Hepatocyte (in vitro differentiated cells): ENCODE results near the gene PGA3. TPM values are rescaled to one million over a fixed set of nuclear protein-coding genes. Genes with fewer than 3 reads are reported as not detected.

ENCODE experiments used
- DNase-seq: peaks from one replicate; pipeline ENCODE4 v3.0.0-alpha.2; 2016; ENCODE audit warnings: low spot score
- H2AFZ ChIP-seq: fragments of 200-600 bp; sonication (generic); 2 replicates; pipeline ENCODE4 v1.6.0; 2016; ENCODE audit warnings: antibody characterized with exemption, mild to moderate bottlenecking
- H3K27ac ChIP-seq: fragments of 200-600 bp; sonication (generic); 2 replicates; pipeline ENCODE4 v1.5.1; 2016; ENCODE audit warnings: mild to moderate bottlenecking
- H3K27me3 ChIP-seq: fragments of 200-600 bp; sonication (generic); 2 replicates; pipeline ENCODE4 v1.6.1; 2016
- H3K36me3 ChIP-seq: fragments of 200-600 bp; sonication (generic); replicated peaks from 2 replicates; pipeline ENCODE4 v1.5.1; 2016; ENCODE audit warnings: low read depth; ENCODE audit not compliant: insufficient read depth
- H3K4me1 ChIP-seq: fragments of 200-600 bp; sonication (generic); 2 replicates; pipeline ENCODE4 v1.5.1; 2016; ENCODE audit warnings: mild to moderate bottlenecking, moderate library complexity; ENCODE audit not compliant: insufficient read depth
- H3K4me2 ChIP-seq: fragments of 200-600 bp; sonication (generic); 2 replicates; pipeline ENCODE4 v1.6.0; 2016
- H3K4me3 ChIP-seq: fragments of 200-600 bp; sonication (generic); 2 replicates; pipeline ENCODE4 v1.5.1; 2016; ENCODE audit warnings: mild to moderate bottlenecking
- H3K79me2 ChIP-seq: fragments of 200-600 bp; sonication (generic); 2 replicates; pipeline ENCODE4 v1.6.0; 2017; ENCODE audit warnings: mild to moderate bottlenecking
- H3K9me2 ChIP-seq: fragments of 200-600 bp; sonication (generic); replicated peaks from 2 replicates; pipeline ENCODE4 v1.6.0; 2017; ENCODE audit warnings: mild to moderate bottlenecking; ENCODE audit not compliant: insufficient read depth
- H3K9me3 ChIP-seq: fragments of 200-600 bp; sonication (generic); 2 replicates; pipeline ENCODE4 v1.5.1; 2016; ENCODE audit warnings: low read depth, mild to moderate bottlenecking
- H4K20me1 ChIP-seq: fragments of 200-600 bp; sonication (generic); 2 replicates; pipeline ENCODE4 v1.6.0; 2016; ENCODE audit warnings: mild to moderate bottlenecking; ENCODE audit not compliant: insufficient read depth, poor library complexity, severe bottlenecking
- EZH2 ChIP-seq: fragments of 200-600 bp; sonication (generic); IDR thresholded peaks from 2 replicates; pipeline ENCODE4 v1.6.1; 2016; ENCODE audit warnings: antibody characterized with exemption, mild to moderate bottlenecking, borderline replicate concordance
- EZH2phosphoT487 ChIP-seq: fragments of 200-600 bp; sonication (generic); IDR thresholded peaks from one replicate; pipeline ENCODE4 v1.6.1; 2018; ENCODE audit warnings: antibody characterized with exemption, mild to moderate bottlenecking, low read depth, moderate library complexity; ENCODE audit not compliant: unreplicated experiment, severe bottlenecking
- WGBS: methylation state at CpG from one replicate; pipeline ENCODE4 v1.1.6; 2016; ENCODE audit warnings: low lambda C conversion rate; ENCODE audit errors: missing lambda C conversion rate; 5-methylcytosine and 5-hydroxymethylcytosine counted together
- polyA plus RNA-seq: library from polyadenylated mRNA; unstranded; fragments of >200 nt; fragmentation: Nextera tagmentation; extraction: Ambion mirVana; gene quantifications from 2 replicates; pipeline ENCODE4 v1.2.1, GENCODE V29; 2016
- total RNA-seq: library from RNA; depleted of rRNA; stranded (reverse); fragments of >200 nt; gene quantifications from 2 replicates; pipeline ENCODE4 v1.2.3, GENCODE V29; 2014
- TF ChIP-seq, protein P1 (sequence below): fragments of 200-600 bp; sonication (generic); IDR thresholded peaks from 2 replicates; pipeline ENCODE4 v1.5.1; 2016; ENCODE audit warnings: antibody characterized with exemption, mild to moderate bottlenecking; ENCODE audit not compliant: poor library complexity

PGA3 gene
- total and polyA plus RNA-seq, 2 experiments from 2014 or later, result 0.27 to 1.4 TPM

DNA sequence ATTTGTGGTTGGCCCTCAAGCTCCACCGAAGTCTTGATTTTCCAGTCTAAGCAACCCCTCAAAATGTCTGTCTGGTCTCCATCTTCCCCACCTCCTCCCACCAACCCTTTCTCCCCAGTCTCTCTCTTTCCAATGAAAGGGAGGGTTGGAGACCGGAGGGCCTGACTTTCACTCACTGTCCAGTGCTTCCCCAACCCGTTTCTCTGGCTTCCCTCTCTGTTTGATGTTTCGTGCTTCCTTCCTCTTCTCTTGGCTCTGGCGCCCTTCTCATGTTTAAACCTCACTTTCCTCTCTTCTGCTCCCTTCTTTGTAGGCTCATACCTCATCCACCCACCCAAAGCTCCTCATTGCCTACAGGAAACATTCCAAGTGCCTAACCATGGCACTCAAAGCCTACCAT is 31.0 kb upstream of the PGA3 start:
- no peaks in the 10 kb centered on the region for H3K9me2 ChIP-seq
- H3K9me3 ChIP-seq, result no peaks in the 10 kb centered on the region
- no peak overlapping the region for H3K27ac ChIP-seq
- H3K4me3 ChIP-seq, result no peak overlapping the region
- TF ChIP-seq, protein P1, sequence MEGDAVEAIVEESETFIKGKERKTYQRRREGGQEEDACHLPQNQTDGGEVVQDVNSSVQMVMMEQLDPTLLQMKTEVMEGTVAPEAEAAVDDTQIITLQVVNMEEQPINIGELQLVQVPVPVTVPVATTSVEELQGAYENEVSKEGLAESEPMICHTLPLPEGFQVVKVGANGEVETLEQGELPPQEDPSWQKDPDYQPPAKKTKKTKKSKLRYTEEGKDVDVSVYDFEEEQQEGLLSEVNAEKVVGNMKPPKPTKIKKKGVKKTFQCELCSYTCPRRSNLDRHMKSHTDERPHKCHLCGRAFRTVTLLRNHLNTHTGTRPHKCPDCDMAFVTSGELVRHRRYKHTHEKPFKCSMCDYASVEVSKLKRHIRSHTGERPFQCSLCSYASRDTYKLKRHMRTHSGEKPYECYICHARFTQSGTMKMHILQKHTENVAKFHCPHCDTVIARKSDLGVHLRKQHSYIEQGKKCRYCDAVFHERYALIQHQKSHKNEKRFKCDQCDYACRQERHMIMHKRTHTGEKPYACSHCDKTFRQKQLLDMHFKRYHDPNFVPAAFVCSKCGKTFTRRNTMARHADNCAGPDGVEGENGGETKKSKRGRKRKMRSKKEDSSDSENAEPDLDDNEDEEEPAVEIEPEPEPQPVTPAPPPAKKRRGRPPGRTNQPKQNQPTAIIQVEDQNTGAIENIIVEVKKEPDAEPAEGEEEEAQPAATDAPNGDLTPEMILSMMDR, result no peak
- no peak for TF ChIP-seq EZH2phosphoT487
- H3K27me3 ChIP-seq, result no peaks in the 10 kb centered on the region
- H2AFZ ChIP-seq, result no peak overlapping the region
- WGBS, result 76% methylated on average over 5 of the region's 5 CpGs
- no peak overlapping the region for H3K4me2 ChIP-seq
- no peaks in the 10 kb centered on the region for H3K4me1 ChIP-seq
- DNase-seq, result no peak
- no peaks in the 10 kb centered on the region for H3K79me2 ChIP-seq
- no peaks in the 10 kb centered on the region for H3K36me3 ChIP-seq
- no peaks in the 10 kb centered on the region for H4K20me1 ChIP-seq

DNA sequence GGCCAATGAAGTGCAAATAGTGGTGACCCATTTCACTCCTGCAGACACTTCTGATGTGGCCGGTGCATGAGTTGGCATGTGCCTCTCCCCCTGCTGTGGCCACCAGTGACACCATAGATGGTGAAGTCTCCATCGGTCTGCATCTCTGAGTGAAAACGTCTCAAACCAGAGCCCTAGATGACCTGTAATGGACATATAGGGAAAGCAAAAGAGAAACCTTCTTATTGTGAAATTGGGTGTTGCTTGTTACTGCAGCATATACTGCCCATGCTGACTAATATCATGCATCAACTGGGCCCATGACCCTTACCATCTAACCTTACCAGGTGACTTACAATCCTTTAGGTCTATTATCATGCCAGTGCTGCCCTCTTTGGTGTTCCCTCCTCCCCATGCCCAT is 30.4 kb upstream of the PGA3 start:
- Histone ChIP-seq H3K4me3 (no peak overlapping the region), H3K79me2 (no peaks in the 10 kb centered on the region), H4K20me1 (no peaks in the 10 kb centered on the region), H3K9me3 (no peaks in the 10 kb centered on the region), H3K27me3 (no peaks in the 10 kb centered on the region), H3K4me1 (no peaks in the 10 kb centered on the region), H3K36me3 (no peaks in the 10 kb centered on the region), H2AFZ (no peak overlapping the region), H3K9me2 (no peaks in the 10 kb centered on the region), H3K27ac (no peak overlapping the region), H3K4me2 (no peak overlapping the region)
- TF ChIP-seq, protein P1, result no peak
- TF ChIP-seq EZH2phosphoT487 (no peak), EZH2 (no peak)
- DNase-seq, result no peak
- WGBS, result 90% methylated on average over 3 of the region's 3 CpGs

DNA sequence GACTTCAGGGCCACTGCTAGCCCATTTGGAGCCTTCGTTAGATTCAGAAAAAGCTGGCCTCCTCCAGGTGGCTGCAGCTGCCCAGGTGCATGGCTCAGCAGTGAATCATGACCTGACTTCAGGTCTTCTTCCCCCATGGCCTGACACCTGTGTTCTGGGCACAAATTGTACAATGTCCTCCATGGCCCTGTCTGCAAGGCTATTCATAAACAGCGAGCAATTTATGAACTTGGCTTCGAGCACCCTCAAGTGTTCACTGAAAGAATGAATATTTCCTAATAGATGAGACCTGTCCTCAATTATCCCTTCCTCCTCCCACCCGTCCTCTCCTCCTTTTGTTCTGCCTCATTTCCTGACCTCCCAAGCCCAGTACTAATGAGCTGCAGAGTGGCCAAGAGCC is 29.9 kb upstream of the PGA3 start:
- no peaks in the 10 kb centered on the region for H3K9me2 ChIP-seq
- DNase-seq, result no peak
- no peak overlapping the region for H3K4me3 ChIP-seq
- no peak overlapping the region for H3K27ac ChIP-seq
- H3K9me3 ChIP-seq, result no peaks in the 10 kb centered on the region
- no peaks in the 10 kb centered on the region for H3K36me3 ChIP-seq
- H3K4me1 ChIP-seq, result no peaks in the 10 kb centered on the region
- H3K27me3 ChIP-seq, result no peaks in the 10 kb centered on the region
- no peak overlapping the region for H2AFZ ChIP-seq
- TF ChIP-seq EZH2, result no peak
- TF ChIP-seq, protein P1, result no peak
- TF ChIP-seq EZH2phosphoT487, result no peak
- no peaks in the 10 kb centered on the region for H4K20me1 ChIP-seq
- 85% methylated on average over 4 of the region's 4 CpGs for whole genome bisulfite sequencing
- no peak overlapping the region for H3K4me2 ChIP-seq
- no peaks in the 10 kb centered on the region for H3K79me2 ChIP-seq

DNA sequence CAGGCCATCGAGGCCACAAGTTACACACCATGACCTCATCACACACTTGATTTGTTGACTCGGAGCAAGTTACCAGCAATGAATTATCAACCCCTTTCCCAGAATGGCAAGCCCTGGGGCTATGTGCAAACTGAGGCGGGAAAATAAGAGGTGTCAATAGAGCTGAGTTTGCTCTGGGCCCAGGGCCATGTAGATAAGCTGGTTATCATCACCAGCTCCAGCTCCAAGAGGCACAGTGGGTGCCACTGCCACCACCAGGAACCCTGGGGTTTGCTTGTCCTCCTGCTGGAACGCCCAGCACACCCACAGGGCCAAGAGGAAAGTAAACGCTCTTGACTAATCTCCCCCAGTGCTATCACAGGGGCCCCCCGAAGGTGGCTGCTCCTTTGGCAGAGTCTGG is 29.0 kb upstream of the PGA3 start:
- H2AFZ ChIP-seq, result no peak overlapping the region
- H3K79me2 ChIP-seq, result no peaks in the 10 kb centered on the region
- TF ChIP-seq EZH2, result no peak
- no peaks in the 10 kb centered on the region for H3K4me1 ChIP-seq
- H3K36me3 ChIP-seq, result no peaks in the 10 kb centered on the region
- H3K27me3 ChIP-seq, result no peaks in the 10 kb centered on the region
- no peak overlapping the region for H3K4me3 ChIP-seq
- no peak overlapping the region for H3K4me2 ChIP-seq
- H3K9me3 ChIP-seq, result no peaks in the 10 kb centered on the region
- no peak for DNase-seq
- H3K9me2 ChIP-seq, result no peaks in the 10 kb centered on the region
- H4K20me1 ChIP-seq, result no peaks in the 10 kb centered on the region
- 76% methylated on average over 6 of the region's 6 CpGs for WGBS
- no peak overlapping the region for H3K27ac ChIP-seq
